HG02759 (cell line): ENCODE measurements around the gene PPP1CC.
"Not testable (repeated sequence)": the region's sequence is repeated elsewhere in the genome, so short reads cannot be mapped to it uniquely, and the experiment has no call there.

Experiments
- ATAC-seq: cut with Tn5 transposase; IDR thresholded peaks from one replicate; pipeline ENCODE4 v1.9.1; 2021; ENCODE audit warnings: mild to moderate bottlenecking, moderate library complexity; ENCODE audit not compliant: unreplicated experiment

The PPP1CC gene

GRCh38 chr12:110726708-110727369, 15.9 kb downstream of the PPP1CC start:
- no peak for ATAC-seq

- no peak for ATAC-seq
Measured at GRCh38 chr12:110726028-110726427, 16.7 kb downstream of the PPP1CC start.

- no peak for ATAC-seq
Measured at GRCh38 chr12:110725267-110725666, 17.4 kb downstream of the PPP1CC start.

GRCh38 chr12:110722892-110723291, 19.8 kb downstream of the PPP1CC start:
- not testable (repeated sequence) for ATAC-seq

- ATAC-seq: no peak
Measured at GRCh38 chr12:110721570-110721969, 21.1 kb downstream of the PPP1CC start.

- ATAC-seq: no peak
Measured at GRCh38 chr12:110720516-110720915, 22.2 kb downstream of the PPP1CC start.

- no peak for ATAC-seq
Measured at GRCh38 chr12:110718222-110718908, 24.3 kb downstream of the PPP1CC start.

GRCh38 chr12:110717037-110717436, 25.7 kb downstream of the PPP1CC start:
- no peak for ATAC-seq

- no peak for ATAC-seq
Measured at GRCh38 chr12:110708917-110709316, 33.8 kb downstream of the PPP1CC start.

GRCh38 chr12:110705309-110705708, 37.4 kb downstream of the PPP1CC start:
- no peak for ATAC-seq

GRCh38 chr12:110704750-110705149, 37.9 kb downstream of the PPP1CC start:
- ATAC-seq: no peak

GRCh38 chr12:110704231-110704630, 38.5 kb downstream of the PPP1CC start:
- ATAC-seq: no peak

- ATAC-seq: no peak
Measured at GRCh38 chr12:110702081-110702480, 40.6 kb downstream of the PPP1CC start.

- no peak for ATAC-seq
Measured at GRCh38 chr12:110699591-110700445, 42.9 kb downstream of the PPP1CC start.

GRCh38 chr12:110698171-110698902, 44.4 kb downstream of the PPP1CC start:
- peak; percentile 91 for ATAC-seq

- ATAC-seq: no peak
Measured at GRCh38 chr12:110697236-110697635, 45.5 kb downstream of the PPP1CC start.

GRCh38 chr12:110696283-110696682, 46.4 kb downstream of the PPP1CC start:
- no peak for ATAC-seq

GRCh38 chr12:110694330-110694901, 48.3 kb downstream of the PPP1CC start:
- ATAC-seq: no peak

GRCh38 chr12:110693731-110694130, 49.0 kb downstream of the PPP1CC start:
- ATAC-seq: no peak

GRCh38 chr12:110690127-110690430, 52.6 kb downstream of the PPP1CC start:
- no peak for ATAC-seq
